GM18520 (cell line): ENCODE results near the gene KCNQ2.
"Not testable (repeated sequence)": the region's sequence is repeated elsewhere in the genome, so short reads cannot be mapped to it uniquely, and the experiment has no call there.

Experiments used
- ATAC-seq: cut with Tn5 transposase; IDR thresholded peaks from one replicate; pipeline ENCODE4 v1.9.1; 2021; ENCODE audit not compliant: unreplicated experiment

KCNQ2 gene

DNA sequence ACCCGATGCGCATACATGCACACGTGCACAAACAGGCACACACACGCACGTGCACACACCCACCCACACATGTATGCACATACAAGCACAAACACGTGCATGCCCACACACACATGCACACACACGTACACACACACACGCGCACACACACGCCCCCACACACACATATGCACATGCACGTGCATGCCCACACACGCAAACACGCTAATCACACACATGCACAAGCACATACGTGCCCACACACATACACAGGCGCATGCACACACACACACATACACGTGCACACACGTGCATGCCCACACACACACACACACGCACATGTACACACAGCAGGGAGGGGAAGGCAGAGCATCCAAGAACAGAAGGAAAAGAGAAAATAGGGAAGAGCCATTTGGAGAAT, 84.5 kb downstream of the KCNQ2 start:
- ATAC-seq = no peak

DNA sequence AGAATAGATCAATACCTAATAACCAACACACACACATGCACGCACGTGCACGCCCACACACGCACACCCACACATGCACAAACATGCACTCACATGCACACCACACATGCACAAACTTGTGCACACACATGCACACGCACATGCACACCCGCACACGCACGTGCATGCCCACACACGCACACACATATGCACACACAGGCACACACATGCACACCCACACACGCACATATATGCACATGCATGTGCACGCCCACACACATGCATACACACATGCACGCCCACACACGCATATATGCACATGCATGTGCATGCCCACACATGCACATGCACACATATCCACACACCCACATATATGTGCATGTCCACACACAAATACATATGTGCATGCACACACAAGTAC, 85.1 kb downstream of the KCNQ2 start:
- ATAC-seq = no peak

GRCh38 chr20:63386491-63386890, 86.0 kb downstream of the KCNQ2 start:
- ATAC-seq = no peak

GRCh38 chr20:63385819-63386218, 86.6 kb downstream of the KCNQ2 start:
- no peak for ATAC-seq

- ATAC-seq = no peak
Measured at GRCh38 chr20:63384336-63384735, 88.1 kb downstream of the KCNQ2 start.

GRCh38 chr20:63383556-63383955, 88.9 kb downstream of the KCNQ2 start:
- ATAC-seq = no peak

DNA sequence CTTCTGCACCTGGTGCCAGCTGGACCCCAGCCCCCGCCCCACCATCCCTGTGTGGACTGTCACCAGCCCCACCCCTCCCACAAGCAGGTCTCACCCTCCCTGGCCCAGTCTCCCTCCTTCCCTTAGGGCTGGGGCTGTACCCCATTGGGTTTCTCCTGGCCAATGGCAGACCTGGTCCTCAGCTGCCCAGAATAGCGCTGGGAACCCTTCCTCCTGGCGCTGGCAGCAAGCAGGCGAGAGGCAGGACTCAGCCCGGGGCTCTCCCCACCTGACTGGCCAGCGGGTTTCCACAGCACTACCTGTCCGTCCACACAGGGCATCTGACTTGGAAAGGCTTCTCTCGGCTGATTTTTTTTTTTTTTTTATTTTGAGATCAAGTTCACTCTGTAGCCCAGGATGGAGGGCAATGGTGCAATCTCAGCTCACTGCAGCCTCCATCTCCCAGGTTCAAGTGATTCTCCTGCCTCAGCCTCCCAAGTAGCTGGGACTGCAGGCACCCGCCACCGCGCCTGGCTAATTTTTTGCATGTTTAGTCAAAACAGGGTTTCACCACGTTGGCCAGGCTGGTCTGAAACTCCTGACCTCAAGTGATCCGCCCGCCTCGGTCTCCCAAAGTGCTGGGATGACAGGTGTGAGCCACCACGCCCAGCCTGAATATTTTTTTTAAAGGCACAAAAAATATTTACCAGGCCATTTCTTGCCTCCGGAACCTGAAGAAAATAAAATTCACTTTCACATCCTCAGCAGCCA, 89.7 kb downstream of the KCNQ2 start:
- ATAC-seq = no peak

- no peak for ATAC-seq
Measured at GRCh38 chr20:63381781-63382431, 90.5 kb downstream of the KCNQ2 start.

DNA sequence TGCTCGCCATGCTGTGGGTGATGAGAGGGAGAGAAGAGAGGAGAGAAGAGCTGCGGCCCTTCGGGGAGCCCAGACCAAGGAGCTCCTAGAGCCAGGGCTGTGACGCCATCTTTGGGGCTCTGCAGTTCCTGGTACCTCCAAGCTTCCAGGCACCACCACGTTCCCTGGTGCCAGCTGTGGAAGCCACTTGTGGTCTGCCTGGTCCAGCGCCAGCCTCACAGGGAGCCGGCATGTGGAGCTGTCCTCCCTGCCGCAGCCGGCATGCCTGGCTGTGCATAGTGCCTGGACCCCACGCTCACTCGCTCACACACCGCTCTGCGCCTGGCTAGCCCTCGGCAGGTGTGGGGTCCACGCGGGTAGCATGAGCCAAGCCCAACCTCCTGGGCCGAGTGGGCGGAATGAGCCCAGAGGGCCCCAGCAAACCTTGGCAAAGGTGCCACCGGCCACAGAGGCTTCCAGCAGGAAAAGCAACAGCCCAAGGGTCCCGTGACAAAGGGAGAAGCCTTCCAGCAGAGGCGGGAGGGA, 92.0 kb downstream of the KCNQ2 start:
- ATAC-seq = no peak

GRCh38 chr20:63379872-63380271, 92.6 kb downstream of the KCNQ2 start:
- not testable (repeated sequence) for ATAC-seq

DNA sequence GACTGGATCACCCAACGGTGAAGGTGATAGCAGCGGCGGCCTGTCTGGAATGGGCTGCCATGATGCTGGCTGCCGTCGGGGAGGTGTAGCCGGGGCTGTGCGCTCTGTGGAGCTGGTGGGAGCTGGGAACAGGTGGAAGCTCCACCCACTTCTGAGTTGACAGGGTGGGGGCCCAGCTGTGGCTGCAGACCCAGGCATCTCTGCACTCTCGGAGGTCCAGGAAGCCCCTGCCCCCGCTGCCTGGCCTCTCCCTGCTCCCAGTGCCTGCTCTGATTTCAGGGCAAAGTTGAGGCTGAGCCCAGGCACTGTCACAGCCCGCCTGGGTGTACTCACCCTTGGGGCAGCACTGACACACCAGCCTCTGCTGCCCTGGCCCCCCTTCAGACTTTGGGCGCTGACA, 93.2 kb downstream of the KCNQ2 start:
- no peak for ATAC-seq

GRCh38 chr20:63378626-63379025, 93.8 kb downstream of the KCNQ2 start:
- ATAC-seq = no peak

DNA sequence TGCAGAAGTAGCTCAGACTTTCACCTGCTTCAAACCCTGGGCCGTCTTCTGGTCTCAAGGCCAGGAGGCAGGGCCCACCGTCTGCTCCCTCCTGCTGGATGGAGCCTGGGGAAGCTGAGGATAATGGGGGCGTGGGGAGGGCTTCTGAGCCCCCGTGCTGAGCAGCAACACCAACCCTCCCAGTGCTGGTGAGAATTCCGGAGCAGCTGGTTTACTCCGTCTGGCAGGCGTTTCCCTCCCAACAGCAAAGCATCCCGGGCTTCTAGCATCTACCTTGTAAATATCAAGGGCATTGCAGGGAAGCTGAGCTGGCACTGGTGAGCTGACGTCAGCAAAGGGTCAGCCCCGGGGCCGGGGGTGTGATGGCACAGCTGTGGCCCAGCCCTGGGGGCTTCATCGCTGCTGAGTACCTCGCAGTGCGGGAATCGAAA, 94.5 kb downstream of the KCNQ2 start:
- no peak for ATAC-seq

DNA sequence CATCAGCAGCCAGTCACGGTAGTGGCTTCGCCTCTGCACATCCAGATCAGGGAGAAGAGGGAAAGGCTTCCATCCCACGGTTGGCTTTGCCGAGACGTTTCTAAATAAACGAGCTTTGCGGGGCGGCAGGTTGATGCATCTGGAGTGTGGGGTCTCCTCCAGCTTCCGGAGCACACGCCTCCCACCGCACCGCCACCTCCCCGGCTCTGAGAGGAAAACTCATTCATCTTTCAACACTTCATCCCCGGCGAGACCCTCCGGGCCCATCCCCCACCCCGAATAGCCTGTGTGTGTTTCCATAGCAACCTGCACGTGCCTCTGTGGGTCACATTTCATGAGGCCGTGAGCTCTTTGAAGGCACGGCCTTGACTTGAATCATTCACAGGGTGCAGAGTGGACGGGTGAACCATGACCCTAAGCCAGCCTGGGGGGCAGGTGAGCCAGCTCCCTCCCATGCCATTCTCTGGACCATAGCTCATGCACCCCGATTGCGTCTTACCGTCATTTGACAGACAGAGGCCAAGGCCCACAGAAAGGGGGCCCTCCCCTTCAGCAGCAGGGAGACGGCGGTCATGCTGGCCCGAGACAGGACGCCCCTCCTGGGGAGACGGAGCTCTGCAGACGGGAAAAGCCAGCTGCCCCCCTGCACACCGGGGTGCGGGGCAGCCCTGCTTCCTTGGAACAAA, 95.1 kb downstream of the KCNQ2 start:
- ATAC-seq = no peak

DNA sequence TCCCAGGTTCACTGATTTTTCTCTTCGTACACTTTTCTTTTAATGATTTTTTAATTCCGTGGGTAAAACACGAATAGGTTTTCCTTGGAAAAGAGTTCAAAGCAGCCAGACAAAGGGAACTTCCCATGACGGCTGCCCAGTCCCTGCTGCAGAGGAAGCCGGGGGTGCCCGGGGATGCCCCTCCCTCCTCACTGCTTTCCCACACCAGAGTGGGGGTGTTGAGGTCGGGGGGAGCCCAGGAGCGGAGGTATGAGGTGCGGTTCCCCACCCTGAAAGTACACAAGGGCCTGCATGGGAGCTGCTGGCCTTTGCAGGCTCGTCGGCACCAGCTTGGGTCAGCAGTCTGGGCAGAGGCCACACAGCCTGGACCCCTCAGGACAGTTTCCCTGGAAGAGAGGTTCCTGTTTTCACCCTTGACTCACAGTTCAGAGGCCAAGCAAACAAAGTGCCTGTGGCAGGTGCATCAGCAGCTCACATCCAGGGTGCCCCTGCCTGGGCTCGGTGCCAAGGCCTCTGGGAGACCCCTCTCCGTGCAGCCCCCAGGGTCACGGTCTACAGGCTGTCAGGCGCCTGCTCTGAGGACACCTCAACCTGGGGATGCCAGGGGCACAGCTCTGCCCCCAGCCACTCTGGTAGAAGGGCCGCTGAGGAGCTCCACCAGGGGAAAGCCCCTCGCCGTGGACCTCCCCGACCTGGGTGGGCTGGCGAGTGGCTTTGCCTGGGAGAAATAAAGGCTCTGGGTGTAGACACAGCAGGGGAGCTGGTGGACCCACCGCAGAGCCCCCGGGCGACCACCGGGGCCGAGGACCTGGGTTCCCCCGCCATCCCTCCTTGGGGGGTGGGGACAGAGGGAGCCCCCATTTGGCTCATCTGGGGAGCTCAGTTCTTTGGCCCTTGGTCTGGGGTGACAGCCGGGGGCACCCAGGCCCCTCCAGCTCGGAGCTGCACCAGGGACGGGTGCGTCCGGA, 95.9 kb downstream of the KCNQ2 start:
- ATAC-seq = no peak

GRCh38 chr20:63375438-63375837, 97.0 kb downstream of the KCNQ2 start:
- no peak for ATAC-seq

DNA sequence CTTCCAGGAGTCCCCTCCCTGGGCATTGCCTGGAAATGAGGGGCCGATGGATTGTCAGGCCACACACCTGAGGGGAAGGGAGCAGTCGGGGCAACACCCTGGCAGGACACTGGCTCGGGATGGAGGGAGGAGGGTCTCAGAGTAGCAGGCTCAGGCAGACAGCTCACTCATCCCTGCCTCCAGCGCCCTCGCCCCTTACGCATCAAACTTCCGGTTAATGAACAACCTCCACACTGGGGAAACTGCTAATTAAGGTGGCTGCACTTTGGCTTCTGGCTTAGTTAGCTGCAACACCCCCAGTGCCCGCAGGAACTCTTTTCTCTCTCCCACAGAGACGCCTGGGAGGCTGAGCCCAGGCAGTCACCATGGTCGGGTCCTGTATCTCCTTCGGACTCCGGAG, 98.0 kb downstream of the KCNQ2 start:
- ATAC-seq = no peak

DNA sequence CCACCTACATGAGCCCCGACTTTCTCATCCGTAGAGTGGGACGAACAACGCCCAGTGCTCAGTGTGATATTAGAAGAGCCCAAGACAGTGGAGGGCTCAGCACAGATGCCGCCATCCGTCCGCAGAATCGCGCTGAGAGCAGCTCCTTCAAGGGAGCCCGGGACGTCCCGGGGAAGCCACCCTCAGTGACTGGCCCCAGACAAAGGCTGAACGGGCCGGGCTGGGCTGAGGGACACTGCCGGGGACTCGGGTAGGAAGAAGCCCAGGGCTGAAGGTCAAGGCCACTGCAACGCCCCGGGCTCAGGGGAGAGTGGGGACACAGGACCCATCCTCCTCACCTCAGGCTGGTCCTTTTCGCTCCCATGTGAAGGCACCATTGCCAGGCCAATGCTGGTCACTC, 98.5 kb downstream of the KCNQ2 start:
- ATAC-seq = no peak

DNA sequence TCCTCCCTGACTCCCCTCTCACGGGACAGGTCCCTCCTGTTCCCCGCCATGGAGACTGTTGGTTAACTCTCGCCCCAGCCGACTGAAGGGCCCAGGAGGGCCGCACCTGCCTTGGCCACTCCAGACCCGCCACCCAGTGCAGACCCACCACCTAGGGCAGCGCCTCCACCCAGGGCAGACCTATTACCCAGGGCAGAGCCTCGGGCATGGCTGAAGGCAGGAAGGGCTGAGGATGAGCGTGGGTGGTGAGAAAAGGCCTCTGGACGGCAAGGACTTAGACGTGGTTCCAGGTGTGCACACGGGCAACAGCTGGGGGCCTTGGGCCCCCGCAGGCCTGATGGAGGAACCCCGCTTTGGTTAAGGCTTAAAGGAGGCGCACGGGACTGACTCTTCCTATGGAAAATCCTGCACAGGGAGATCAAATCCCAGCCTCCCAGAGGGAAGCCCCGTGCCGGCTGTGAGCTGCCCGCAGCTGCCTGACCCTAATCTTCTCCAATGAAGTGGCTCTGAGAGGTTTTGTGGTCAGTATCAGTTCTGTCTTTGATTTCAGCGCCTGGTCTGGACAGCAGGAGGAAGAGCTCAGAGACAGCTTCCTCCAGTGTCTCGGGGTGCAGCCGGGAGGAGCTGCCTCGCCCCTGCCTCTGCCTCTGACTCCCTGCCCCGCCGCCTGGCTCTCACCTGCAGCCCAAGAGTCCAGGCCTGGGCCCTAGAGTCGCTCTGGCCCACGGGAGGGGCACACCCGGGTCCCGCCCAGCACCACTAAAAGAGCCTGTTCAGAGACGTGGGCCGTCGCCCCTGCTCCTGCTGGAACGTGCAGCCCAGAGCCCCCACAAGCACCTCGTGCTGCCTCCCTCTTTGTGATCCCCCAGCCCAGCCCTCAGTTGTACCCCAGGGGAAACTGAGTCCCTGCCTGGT, 99.2 kb downstream of the KCNQ2 start:
- no peak for ATAC-seq
